GM21447 (cell line): Measurements from ENCODE around the gene HNRNPUL2.

Experiments
- ATAC-seq: cut with Tn5 transposase; IDR thresholded peaks from one replicate; pipeline ENCODE4 v1.9.1; 2021; ENCODE audit not compliant: unreplicated experiment

HNRNPUL2 gene

DNA sequence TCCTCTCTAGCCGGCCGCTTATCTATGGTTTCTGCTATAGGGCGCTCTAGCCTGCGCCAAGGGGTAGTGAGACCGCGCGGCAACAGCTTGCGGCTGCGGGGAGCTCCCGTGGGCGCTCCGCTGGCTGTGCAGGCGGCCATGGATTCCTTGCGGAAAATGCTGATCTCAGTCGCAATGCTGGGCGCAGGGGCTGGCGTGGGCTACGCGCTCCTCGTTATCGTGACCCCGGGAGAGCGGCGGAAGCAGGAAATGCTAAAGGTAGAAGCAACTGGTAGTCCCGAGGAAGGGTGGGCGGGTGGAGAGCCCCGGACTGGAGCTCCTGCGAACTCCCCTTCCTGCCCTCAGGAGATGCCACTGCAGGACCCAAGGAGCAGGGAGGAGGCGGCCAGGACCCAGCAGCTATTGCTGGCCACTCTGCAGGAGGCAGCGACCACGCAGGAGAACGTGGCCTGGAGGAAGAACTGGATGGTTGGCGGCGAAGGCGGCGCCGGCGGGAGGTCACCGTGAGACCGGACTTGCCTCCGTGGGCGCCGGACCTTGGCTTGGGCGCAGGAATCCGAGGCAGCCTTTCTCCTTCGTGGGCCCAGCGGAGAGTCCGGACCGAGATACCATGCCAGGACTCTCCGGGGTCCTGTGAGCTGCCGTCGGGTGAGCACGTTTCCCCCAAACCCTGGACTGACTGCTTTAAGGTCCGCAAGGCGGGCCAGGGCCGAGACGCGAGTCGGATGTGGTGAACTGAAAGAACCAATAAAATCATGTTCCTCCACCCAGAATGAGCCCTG, 55.5 kb downstream of the HNRNPUL2 start, which contains the start of the genes LBHD1 and UQCC3:
LBHD1 (minus strand) TSS at position 660 of the 782 bp plus-strand sequence. CDS start 2,236 bp downstream, outside the sequence.
UQCC3 (plus strand) TSS at position 66 of the 782 bp plus-strand sequence; CDS start at position 139, 73 bp downstream.
- ATAC-seq = peak; percentile 55

DNA sequence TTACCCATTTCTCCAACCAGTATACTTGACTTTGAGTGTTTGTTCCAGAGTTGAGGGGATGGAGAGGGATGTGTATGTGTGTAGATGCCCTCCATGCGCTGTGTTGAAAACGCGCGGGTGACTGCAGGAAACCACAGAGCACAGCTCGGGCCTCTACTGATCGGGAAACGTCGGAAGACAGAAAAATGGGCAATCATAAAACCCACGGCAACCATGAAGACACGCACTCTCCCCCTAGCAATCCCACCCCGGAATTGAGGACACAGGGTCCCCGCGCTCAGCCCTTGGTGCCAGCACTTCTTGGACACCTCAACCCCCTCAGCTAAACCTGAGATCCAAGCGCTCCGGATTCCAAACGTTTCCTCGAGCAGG, 56.0 kb downstream of the HNRNPUL2 start:
- peak; percentile 6 for ATAC-seq

DNA sequence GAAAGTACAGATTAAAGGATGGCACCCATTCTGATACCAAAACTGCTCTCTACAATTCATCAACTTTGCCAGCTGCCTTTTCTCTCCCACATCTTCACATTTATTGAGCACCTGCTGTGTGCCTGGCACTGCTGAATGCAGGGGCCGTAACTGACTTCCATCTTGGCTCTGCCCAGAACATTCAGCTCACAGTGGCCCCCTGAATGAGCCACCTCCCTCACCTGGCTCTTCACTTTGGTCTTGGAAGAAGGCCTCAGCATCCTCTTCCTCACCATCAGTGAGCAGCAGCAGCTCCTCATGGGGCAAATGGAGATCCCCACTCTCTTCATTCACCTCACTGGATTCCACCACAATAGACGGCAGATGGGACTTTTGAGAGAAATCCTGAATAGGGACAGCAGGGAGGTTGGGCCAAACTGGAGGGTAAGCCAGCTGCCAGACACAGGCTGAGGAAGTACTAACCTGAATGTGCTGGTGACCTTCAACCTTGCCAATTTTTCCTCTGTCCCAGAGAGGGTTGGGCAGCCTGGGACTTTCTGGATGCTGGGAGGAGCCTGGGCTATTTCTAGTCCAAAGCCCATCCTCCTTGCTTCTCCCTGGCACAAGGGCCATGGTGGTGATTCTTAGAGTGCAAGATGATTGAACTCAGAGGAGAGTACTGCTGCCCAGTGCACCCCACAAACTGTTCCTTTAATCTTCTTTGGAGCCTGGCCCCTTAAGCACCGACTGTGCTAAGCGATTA, 57.7 kb downstream of the HNRNPUL2 start:
- ATAC-seq = no peak

DNA sequence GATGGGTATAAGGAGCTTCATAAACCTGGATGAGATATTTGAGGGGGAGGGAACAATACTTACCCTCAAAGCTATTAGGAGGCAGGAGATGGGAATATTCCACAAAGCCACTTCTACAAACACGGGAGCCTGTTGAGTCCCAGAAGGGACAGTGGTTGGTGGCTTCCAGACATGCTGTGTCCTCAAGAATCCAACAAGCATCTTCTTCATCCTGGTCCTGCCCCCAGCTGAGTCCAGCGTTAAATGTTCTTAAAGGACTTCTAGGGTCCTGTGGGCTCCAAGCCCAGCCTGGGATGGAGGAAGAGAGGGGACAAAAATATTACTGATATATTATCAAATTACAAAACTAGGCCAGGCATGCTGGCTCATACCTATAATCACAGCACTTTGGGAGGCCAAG, 59.8 kb downstream of the HNRNPUL2 start:
- ATAC-seq = no peak

DNA sequence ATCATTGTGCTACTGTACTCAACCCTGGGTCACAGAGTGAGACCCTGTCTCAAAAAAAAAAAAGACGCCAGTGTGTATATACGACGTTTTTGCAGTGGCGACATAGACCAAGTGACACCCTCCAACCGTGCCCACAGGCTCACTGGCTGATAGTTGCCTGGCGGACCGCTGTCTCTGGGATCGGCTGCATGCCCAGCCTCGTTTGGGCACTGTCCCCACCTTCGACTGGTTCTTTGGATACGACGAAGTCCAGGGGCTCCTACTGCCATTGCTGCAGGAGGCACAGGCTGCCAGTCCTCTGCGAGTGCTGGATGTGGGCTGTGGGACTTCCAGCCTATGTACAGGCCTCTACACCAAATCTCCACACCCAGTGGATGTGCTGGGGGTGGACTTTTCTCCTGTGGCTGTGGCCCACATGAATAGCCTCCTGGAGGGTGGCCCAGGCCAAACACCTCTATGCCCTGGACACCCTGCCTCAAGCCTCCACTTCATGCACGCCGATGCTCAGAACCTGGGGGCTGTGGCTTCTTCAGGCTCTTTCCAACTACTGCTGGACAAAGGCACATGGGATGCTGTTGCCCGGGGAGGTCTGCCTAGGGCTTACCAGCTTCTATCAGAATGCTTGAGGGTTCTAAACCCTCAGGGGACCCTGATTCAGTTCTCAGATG, 60.9 kb downstream of the HNRNPUL2 start:
- ATAC-seq = no peak

DNA sequence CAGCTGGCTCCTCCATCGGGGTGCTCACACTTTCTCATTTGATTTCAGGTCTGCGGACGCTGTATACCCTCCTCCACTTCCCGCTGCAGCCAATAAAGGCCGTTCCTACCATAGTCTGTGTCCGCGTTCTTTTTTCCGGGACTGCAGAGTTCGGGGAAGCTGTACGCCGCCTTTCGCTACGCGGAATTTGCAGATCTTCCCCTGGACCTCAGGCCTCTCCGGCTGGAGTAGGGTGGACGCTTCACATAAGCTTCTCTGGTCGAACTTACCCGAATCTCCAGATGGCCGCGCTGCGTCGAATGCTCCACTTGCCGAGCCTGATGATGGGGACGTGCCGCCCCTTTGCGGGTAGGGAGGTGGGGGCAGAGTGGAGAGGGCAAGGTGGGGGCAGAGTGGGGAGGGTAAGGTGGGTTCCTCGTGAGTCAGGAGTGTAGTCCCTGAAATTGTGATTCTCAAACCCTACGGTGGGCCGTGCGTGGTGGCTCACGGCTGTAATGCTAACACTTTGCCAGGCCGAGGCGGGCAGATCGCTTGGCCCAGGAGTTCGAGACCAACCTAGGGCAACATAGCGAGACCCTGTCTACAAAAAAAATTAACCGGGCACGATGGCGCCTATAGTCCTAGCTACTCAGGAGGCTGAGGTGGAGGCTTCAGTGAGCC, 61.5 kb downstream of the HNRNPUL2 start:
- peak; percentile 22 for ATAC-seq

DNA sequence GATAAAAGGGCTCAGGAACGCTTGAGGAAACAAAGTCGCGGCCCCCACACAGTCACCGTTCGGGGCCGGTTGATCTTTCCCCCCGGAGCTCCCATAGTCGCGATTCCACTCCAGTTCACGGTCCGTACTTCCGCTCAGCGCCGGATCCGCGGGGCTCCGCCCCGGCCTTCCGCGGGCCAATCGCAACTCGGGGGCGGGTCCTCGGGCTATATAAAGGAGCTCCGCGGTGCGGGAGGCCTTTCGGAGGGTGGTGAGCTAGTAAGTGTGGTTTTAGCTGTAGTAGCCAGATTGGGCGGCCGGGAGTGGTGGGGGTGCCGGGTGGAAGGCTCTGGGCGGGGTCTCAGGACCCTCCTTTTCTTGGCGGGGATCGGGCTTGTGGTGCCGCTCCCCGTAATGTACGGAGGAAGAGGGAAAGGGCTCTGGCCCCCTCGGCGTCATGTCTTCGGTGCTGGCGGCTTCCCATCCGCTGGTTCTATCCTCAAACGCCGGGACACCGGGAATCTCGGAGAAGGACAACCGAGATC, 62.1 kb downstream of the HNRNPUL2 start, which contains the start of the genes C11orf98 and CSKMT:
C11orf98 (minus strand) TSS at position 136 of the 524 bp plus-strand sequence; CDS start at position 95, 41 bp downstream.
CSKMT (plus strand) TSS at position 238 of the 524 bp plus-strand sequence. CDS start 568 bp downstream, outside the sequence.
- peak; percentile 80 for ATAC-seq

DNA sequence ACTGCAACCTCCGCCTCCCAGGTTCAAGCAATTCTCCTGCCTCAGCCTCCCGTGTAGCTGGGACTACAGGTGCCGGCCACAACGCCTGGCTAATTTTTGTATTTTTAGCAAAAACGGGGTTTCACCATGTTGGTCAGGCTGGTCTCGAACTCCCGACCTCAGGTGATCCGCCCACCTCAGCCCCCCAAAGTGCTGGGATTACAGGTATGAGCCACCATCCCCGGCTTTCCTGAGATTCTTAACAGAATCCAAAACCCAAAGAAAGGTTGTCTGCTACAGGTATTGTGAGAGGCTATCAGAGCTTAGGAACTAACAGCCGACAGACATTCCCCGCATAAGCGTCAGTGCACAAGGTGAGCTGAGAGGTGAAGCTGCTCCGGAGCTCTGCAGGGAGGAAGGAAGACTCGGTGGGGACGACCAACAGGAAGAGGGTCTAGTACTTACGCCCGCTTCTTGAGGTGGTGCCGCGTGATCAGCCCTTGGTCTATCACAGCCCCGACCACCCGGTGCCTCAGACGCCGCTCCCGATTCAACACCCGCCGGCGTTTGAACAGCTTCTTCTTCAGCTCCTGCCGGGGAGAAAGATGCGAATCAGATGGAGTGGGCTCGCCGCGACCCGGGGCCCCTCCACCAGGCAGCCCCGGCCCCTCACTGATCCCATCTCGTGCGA, 62.7 kb downstream of the HNRNPUL2 start:
- ATAC-seq = peak; percentile 28
